Fibroblast of pulmonary artery (primary cell): ENCODE data around the gene MDGA2.

ENCODE experiments used
- DNase-seq: peaks from one replicate; pipeline ENCODE4 v3.0.0-alpha.2; 2010; ENCODE audit warnings: low read depth
- H3K4me3 ChIP-seq: replicated peaks from 2 replicates; pipeline ENCODE4 v1.5.1; 2011; ENCODE audit warnings: low read depth, mild to moderate bottlenecking, control low read depth, low read length, moderate library complexity
- TF ChIP-seq, protein P1 (sequence below): IDR thresholded peaks from 2 replicates; pipeline ENCODE4 v1.5.1; 2011; ENCODE audit warnings: mild to moderate bottlenecking, control low read depth, low read length, inconsistent platforms; ENCODE audit errors: missing control alignments

Gene MDGA2

DNA sequence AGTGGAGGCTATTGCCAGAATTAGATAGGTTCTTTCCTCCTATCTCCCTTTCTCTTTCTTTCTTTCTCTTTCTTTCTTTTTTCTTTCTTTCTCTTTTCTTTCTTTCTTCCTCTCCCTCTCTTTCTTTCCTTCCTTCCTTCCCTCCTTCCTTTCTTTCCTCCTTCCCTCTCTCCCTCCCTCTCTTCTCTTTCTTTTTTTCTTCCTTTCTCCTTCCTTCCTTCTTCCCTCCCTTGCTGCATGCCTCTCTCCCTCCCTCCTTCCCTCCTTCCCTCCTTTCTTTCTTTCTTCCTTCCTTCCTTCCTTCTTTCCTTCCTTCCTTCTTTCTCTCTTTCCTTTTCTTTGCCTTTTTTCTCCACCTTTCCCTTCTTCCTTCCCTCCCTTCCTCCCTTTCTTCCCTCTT is 16.4 kb upstream of the MDGA2 start:
- TF ChIP-seq, protein P1, sequence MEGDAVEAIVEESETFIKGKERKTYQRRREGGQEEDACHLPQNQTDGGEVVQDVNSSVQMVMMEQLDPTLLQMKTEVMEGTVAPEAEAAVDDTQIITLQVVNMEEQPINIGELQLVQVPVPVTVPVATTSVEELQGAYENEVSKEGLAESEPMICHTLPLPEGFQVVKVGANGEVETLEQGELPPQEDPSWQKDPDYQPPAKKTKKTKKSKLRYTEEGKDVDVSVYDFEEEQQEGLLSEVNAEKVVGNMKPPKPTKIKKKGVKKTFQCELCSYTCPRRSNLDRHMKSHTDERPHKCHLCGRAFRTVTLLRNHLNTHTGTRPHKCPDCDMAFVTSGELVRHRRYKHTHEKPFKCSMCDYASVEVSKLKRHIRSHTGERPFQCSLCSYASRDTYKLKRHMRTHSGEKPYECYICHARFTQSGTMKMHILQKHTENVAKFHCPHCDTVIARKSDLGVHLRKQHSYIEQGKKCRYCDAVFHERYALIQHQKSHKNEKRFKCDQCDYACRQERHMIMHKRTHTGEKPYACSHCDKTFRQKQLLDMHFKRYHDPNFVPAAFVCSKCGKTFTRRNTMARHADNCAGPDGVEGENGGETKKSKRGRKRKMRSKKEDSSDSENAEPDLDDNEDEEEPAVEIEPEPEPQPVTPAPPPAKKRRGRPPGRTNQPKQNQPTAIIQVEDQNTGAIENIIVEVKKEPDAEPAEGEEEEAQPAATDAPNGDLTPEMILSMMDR, result no peak
- H3K4me3 ChIP-seq, result no peak overlapping the region
- DNase-seq, result no peak

DNA sequence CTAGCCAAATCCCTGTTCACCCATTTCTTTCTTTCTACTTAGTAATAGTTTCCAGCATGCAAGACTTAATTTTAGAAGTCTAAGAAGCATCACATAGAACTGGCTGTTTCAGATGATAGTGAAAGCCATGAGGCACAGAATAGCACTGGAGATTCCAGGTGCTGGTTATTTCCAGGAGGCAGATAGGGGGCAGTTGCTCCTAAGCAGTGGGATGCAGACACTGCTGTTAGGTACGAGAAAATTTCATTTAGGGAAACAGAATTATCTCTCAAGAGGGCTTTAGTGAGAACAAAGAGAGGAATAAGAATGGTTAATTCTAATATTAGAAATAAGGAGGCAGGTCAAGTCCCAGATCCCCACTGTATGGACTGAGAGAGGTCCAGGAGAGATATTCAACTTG is 3.6 kb upstream of the MDGA2 start:
- TF ChIP-seq, protein P1, result no peak
- no peak overlapping the region for H3K4me3 ChIP-seq
- no peak for DNase-seq

DNA sequence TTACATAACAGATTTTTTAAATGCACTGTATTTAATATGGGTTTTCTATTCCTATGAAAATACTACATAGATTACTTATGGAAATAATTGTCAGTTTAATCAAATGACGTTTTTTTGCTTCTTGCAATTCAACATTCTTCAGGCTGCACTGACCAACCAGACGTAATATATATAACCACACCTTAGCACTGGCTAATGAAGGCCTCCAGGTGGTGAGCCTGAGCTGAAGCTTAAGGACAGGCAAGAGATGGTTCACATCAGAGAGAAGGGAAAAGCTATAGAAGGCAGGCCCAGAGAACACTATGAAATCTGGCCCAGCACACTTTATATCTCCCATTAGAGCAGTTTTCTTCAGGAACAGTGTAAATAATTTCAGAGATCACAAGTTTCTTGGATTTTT is 2.8 kb upstream of the MDGA2 start:
- TF ChIP-seq, protein P1, result no peak
- DNase-seq, result no peak

DNA sequence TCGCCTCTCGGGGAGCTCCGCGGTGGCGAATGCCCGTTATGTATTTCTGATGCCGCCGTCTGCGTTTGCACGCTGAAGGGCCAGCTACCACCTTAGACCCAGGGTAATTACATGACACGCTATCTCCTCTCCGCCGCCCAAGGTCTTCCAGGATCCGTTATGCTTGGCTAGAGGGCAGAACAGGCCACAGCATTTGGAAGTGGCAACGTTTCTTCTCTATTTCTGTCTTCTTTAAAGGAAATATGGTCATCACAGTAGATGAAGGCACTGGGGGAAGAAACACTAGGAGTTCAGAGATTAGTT is 861 bp upstream of the MDGA2 start:
- DNase-seq, result no peak
- no peak overlapping the region for H3K4me3 ChIP-seq
- TF ChIP-seq, protein P1, result no peak

More for the DNA sequence above, 2.8 kb upstream of the MDGA2 start:
- no peak overlapping the region for H3K4me3 ChIP-seq

DNA sequence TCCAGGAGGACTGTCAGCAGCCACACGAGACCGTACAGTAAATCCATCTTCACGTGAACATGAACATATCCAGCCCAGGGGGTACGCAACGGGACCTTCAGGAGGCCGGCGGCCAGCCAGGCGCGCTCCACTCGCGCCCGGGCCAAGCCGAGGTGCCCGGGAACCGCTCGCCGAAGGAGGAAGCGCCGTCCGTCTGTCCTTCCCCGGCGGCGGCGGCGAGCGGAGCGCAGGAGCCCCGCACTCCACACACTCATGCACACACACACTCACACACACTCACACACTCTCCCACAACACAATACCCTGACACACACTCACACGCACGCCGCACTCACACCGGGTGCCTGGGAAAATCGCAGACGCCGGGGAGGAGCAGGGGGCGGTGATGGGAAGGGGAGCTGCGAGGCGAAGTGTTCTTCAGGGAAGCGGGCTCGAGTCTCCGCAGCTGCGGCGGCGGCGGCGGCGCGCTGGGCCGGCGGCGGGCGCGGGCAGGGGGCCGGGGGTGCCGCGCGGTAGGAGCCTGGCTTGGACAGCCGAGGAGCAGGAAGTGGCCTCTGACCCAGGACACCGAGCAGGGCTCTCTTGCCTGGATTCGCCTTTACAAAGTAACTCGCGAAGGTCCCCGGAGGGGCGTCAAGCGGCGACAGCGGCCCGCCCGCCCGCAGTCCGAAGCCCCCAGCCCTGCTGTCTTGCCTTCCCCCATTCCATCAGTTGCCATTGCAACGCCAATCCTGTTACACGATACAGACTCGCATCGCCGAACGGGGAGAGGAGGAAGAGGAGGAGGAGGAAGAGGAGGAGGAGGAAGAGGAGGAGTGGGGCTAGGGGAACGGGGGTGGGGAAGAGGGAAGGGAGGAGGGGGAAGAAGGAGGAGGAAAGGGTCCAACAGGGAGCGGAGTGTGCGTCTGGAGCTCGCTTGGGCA is 601 bp downstream of the MDGA2 start:
- no peak for DNase-seq
- H3K4me3 ChIP-seq, result no peak overlapping the region
- TF ChIP-seq, protein P1, result no peak

DNA sequence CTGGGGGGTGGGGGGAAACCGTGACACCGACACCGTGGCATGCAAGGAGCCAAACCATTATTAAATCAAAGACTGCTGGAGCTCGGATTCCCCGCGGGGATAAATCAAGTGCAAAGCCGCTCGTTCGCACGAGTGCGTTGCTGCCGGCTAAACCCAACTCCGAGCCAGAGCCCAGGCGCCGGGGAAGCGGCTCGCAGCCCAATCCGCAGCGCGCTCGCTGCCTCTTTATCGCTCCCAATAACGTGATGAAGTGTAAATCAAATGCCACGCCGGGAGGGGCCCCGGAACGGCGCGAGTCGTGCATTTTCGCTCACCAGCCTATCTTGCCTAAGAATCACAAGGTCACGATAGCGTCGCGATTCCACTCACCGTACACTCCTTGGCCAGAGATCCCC is 1.3 kb downstream of the MDGA2 start:
- TF ChIP-seq, protein P1, result no peak
- H3K4me3 ChIP-seq, result no peak overlapping the region
- no peak for DNase-seq
